Measurements from ENCODE around the gene UBR1. TPM values are rescaled to one million over a fixed set of nuclear protein-coding genes. Genes with fewer than 3 reads are reported as not detected.
"Not testable (repeated sequence)": the region's sequence is repeated elsewhere in the genome, so short reads cannot be mapped to it uniquely, and the experiment has no call there.

Gene UBR1
- total RNA-seq, 1 donor from 2014 or later: 23.3 TPM

DNA sequence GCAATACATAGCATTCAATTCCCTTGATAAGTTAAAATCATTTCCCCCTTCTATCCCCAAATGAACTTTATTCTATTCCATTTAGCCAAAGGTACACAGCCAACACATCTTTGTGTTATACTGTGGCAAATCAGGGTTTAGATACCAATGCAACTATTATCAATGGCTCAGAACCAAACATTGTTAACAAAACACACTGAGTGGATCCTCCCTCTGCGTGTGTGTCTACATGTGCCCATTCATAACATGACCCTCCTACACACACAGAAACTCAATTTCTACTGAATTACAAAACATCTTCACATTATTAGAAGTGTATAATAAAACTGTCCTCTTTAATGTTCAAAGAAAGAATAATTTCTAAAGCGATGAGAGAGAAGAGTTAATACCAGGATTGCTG, 186.5 kb downstream of the UBR1 start:
- DNase-seq (ENCODE audit: extremely low read depth, low read depth, low spot score): no peak

DNA sequence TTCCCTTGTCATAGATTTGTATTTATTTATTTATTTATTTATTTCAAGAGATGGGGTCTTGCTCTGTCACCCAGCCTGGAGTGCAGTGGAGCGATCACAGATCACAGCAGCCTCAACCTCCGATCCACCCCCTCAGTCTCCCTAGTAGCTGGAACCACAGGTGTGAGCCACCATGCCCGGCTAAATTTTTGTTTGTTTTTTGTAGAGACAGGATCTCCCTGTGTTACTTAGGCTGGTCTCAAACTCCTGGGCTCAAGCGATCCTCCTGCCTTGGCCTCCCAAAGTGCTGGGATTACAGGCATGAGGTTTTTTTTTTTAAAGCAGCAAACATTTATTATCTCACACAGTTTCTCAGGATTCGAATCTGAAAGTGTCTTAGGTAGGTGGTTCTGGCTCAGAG, 187.8 kb downstream of the UBR1 start:
- no peak for DNase-seq (ENCODE audit: extremely low read depth, low read depth, low spot score)

DNA sequence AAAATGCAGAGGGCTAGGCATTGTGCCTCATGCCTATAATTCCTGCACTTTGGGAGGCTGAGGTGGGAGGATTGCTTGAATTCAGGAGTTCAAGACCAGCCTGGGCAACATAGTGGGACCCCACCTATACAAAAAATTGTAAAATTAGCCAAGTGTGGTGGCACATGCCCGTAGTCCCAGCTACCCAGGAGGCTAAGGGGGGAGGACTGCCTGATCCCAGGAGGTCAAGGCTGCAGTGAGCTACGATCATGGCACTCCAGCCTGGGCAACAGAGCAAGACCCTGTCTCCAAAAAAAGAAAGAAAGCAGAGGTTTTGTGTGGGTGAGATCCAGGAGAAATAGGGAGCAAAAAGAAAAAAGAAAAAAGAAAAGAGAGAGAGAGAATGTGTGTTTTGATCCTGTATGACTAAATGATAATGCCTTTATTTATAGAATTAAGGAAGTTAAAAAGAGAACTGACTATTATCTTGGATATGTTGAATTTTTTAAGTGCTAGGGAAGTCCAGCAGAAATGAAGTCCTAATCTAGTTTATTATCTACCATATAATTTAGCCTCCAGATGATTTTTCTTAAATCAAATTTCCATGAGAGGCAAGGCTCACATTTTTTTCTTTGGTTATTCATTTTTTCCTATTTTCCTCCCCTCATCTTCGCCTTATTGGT, 190.1 kb downstream of the UBR1 start:
- no peak for DNase-seq (ENCODE audit: extremely low read depth, low read depth, low spot score)

DNA sequence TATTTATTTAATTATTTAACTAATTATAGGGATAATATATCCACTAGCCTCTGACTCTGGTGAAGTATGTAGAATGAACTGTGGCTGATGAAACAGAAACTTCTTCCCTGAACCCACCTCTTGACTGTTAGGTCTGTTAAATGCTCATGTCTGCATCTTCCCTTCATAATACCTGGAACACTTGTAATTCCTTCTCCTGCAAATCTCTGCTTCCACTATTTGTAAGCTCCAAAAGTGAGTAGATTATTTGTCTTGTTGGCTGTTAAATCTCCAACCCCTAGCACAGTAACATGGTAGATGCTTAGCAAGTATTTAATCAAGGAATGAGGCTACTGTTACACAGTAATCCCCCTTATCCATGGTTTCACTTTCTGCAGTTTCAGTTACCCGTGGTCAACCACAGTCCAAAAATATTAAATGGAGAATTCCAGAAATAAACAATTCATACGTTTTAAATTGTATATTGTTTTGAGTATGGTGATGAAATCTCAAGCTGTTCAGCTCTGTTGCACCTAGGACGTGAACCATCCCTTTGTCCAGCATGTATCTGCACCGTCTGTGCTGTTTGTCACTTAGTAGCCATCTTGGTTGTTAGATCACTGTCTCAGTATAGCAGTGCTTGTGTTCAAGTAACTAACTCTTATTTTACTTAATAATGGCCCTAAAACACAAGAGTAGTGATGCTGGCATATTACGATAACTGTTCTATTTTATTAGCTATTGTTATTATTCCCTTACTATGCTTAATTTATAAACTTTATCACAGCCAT, 190.9 kb downstream of the UBR1 start:
- no peak for DNase-seq (ENCODE audit: extremely low read depth, low read depth, low spot score)

DNA sequence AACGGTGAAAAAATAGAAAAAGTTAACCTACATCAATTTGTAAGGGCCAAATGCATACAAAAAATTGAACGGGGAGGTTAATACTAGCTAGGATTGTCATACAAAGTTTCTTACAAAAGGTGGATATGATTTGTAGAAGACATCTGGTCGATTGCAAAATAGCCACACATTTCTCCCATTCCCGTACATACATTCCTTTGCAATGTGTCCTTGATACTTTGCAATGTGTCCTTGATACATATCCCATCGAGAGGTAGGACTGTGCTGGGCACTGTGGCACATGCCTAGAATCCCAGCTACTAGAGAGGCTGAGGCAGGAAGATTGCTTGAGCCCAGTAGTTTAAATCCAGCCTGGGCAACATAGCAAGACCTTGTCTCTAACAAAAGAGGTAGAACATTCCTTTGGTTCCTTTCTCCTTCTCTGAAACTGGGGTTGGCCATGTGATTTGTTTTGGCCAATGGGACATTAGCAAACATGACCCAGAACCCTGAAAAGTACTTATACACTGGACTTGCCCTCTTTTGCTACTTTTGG, 194.7 kb downstream of the UBR1 start:
- DNase-seq (ENCODE audit: extremely low read depth, low read depth, low spot score): no peak

DNA sequence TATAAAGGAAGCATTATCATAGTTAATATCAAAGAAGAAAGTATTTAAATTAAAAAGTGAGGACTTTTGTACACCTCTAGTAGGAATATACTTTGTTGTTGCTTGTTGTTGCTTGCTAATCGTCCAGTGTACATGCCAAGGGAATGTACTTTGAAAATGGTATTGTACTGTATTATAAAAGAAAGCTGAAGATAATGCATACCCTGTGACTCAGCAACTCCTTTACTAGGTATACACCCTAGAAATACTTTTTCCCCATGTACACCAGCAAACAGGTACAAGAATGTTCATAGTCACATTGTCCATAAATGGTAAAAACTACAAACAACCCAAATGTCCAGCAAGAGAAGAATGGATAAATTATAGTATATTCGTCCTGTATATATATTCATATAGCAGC, 197.3 kb downstream of the UBR1 start:
- no peak for DNase-seq (ENCODE audit: extremely low read depth, low read depth, low spot score)

DNA sequence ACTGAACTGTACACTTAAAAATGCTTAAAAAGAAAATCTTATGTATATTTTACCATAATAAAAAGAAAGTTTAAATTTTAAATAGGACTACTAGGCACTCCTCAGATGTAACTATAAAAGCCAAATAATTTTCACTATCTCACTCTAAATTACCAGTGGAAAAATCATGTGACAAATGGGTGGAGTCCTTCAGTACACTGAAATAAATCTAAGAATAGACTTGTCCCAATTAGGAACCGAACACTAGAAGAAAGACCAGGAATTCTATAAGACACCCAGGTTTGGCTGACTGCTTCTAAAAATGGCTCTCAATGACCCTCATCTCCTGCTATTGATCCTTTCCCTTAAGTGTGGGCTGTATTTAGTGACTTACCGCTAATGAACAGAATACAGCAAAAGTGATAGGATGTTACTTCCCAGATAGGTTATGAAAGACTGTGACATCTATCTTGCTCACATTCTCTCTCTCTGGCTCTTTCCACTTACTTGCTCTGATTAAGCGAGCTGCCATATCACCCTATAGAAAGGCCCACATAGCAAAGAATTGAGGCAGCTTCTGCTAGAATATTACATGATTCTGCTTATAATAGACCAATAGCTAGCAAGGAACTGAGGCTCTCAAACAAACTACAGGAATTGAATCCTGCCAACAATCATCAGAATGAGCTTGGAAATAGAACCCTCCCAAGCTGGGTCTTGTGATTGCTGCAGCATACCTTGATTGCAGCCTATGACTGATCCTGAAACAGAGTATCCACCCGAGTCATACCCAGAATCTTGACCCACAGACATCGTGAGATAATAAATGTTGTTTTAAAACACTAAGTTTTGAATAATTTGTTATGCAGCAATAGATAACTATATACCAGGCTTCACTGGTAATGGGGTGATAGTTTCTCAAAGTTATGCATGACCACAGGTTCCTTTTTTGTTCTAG, 202.2 kb downstream of the UBR1 start:
- no peak for DNase-seq (ENCODE audit: extremely low read depth, low read depth, low spot score)

DNA sequence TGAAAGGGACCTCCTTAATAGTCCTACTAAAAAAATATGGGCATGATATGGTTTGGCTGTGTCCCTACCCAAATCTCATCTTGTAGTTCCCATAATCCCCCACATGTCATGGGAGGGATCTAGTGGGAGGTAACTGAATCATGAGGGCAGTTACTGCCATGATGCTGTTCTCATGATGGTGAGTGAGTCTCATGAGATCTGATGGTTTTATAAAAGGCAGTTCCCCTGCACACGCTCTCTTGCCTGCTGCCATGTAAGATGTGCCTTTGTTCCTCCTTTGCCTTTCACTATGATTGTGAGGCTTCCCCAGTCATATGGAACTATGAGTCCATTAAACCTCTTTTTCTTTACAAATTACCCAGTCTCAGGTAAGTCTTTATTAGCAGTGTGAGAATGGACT, 211.9 kb downstream of the UBR1 start:
- not testable (repeated sequence) for DNase-seq (ENCODE audit: extremely low read depth, low read depth, low spot score)

Other genes with a start within 250 kb of the UBR1 start
- gene TTBK2, start 185.3 kb downstream of the UBR1 start, total RNA-seq: 6.4 and 15.5 TPM in 2 replicates
- 18.0 and 31.0 TPM in 2 replicates for gene TMEM62, start 27.5 kb upstream of the UBR1 start, total RNA-seq
- gene CCNDBP1, start 79.4 kb upstream of the UBR1 start, total RNA-seq: 45.2 and 48.3 TPM in 2 replicates
- gene EPB42, start 115.0 kb upstream of the UBR1 start, total RNA-seq: not detected in 2 replicates
- not detected in 2 replicates for gene TGM5, start 160.9 kb upstream of the UBR1 start, total RNA-seq
- gene TGM7, start 196.2 kb upstream of the UBR1 start, total RNA-seq: not detected in 2 replicates
- gene LCMT2, start 224.5 kb upstream of the UBR1 start, total RNA-seq: 2.6 and 6.7 TPM in 2 replicates

Data from glomerular endothelial cell (primary cell).